T-helper 22 cell (primary cell): ENCODE data around the gene PLEKHA8.
"Not testable (repeated sequence)": the region's sequence is repeated elsewhere in the genome, so short reads cannot be mapped to it uniquely, and the experiment has no call there.

Experiments
- DNase-seq: peaks from one replicate; pipeline ENCODE4 v3.0.0-alpha.2; 2020; ENCODE audit warnings: low read depth

Gene PLEKHA8

DNA sequence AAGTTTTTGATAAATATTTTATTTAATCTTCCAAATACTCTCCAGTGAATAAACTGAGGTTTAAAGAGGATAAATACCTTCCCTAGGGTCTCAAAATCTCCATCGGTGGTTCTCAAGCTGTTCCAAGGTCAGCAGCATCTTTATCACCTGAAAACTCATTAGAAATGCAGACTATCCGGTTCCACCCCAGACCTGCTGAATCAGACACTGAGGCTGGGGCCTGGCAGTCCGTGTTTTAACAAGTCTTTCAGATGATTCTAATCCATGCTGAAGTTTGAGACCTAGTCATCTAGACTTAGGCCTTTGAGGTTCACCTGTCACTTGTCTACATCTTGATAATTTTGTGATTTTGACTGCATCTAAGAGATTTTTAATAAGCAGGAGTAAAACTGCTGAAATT lies 37.5 kb downstream of the PLEKHA8 start:
- DNase-seq, result no peak

DNA sequence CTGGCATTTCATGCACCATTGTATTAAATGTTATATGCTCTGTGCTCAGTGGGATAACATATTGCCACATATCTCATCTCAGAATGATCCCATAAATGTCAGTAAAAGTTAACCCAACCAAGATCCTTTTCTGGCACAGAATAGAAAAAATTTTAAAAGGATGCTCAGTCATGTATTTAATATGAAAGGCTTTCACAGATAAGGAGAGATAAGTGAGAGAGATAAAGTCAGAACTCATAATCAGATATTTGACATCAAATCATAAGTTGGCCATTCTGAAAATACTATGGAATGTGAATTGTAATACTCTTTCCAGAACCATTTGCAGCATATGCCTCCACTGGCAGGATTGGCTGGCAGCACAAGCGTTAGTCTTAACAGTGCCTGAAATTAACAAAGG lies 38.5 kb downstream of the PLEKHA8 start:
- no peak for DNase-seq

DNA sequence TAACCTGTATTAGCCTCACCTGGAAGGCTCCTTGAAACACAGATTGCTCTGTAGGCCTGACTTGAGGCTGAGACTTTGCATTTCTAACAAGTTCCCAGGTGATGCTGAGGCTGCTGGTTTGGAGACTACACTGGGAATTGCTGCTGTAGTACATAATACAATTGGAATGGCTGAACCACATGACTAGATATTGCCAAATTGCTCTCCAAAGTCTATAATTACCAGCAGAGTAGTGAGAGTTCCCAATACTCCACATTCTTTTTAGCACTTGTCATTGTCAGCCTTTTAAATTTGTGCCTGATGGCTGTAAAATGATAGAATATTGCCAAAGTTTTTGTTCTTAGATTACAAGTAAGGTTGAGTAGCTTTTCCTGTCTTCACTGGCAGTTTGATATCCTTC lies 39.9 kb downstream of the PLEKHA8 start:
- no peak for DNase-seq

DNA sequence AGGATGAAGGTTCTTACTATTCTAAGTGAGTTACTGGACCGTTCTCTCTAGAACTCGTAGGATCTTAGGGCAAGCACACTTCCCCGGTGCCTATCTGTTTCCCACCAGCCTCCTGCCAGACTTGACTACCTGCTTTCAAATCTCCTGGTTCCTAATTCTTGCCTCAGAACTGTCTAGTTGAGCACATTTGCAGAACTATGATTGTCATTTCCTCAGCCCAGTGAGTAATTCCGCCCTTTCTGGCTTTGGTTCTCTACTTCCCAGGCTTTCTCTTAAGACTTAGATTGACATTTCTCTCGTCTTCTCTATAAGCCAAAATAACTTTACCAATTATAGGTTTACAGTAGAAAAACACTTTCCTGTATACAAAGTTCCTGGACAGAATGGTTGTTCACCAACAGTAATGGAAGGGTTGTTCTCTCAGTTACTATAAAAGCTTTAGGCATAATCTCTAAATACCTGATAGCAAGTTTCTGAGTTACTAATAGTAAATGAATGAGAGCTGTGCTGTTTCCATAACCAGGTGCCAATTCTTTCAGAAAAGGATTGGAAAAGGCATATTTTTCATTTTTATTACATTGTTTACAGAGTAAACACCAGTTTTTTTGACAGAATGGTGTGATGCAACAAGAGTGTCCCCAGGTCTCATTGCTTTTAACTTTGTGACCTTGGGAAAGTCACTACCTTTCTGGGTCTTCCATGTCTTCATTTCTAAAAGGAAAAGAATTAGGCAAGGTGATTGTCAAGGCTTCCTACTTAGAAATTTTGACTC lies 41.1 kb downstream of the PLEKHA8 start:
- no peak for DNase-seq

DNA sequence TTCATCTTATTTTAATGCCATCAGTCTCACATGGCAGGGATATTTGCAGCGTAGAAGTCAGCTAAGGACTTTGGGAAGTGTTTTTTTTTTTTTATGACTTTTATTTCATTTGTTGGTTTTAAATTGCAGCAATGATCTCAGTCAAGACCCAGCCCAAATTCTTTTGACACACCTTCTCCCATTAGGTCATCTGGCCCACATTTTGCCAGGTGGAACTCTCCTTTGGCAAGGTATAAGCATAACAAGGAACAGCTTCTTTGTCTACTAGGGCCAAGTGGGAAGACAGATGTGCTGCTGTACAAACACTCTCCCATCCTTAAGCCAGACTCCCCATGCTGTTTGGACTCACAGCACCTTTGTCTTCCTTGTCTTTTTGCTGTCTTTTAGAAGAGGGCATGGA lies 41.8 kb downstream of the PLEKHA8 start:
- no peak for DNase-seq

DNA sequence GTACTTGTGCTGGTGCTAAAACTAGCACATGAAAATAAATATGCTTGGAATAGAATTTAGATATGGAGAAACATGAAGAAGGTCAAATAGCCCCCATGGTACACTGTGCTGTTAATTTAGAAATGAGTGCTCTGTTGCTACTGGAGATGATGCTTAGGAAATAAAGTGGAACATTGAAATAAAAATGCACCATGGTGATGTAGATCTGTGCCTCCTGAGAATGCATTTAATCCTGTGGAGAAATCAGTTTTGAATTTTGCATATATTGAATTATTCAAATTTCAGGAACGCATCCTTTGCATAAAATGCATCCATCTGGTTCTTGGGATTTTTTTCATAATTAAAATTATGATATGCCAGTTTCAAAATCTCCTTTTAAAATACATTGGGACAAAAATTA lies 44.5 kb downstream of the PLEKHA8 start:
- no peak for DNase-seq

DNA sequence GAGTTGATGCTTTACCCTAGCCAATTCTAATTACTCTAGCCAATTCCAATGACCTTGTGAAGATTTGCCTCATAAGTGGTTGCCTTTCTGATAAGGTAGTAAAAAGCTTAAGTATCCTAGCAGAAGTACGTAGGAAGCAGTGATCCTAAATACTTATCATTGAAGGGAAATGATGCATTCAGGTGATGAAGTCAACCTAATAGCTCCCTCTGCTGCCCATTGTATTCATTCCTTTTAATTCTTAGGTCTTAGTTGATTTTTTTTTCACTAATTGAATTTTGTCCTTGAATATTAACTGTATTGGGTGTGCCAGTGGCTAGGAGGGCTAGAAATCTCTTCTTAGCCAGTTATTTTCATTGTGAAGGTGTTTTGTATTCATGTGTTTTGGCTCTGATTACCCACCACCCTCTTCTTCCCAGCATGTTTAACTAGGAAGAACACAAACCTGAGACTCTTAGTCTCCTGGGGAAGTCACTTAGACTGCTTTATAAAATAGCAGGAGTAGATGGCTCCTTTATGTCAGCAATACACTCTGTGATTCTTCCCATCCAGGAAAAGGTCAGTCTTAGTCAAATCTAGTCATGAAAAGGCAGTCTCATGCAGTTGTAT lies 46.3 kb downstream of the PLEKHA8 start:
- no peak for DNase-seq

DNA sequence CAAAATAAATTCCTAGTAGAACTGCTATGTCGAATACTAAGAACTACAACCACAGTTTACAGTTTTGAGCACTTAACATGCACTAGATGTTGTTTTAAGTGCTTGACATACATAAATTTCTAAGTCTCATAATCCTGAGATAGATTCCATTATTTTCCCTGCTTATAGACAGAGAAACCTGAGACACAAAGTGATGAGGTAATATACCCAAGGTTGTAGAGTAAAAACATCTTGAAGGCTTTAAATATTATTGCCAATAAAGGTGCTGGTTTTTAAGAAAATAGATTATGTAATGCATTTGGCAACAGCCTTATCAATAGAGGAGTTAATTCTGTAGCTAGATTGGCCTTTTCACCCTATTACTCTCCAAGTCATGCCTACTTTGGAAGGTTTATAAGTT lies 48.2 kb downstream of the PLEKHA8 start:
- DNase-seq, result no peak

DNA sequence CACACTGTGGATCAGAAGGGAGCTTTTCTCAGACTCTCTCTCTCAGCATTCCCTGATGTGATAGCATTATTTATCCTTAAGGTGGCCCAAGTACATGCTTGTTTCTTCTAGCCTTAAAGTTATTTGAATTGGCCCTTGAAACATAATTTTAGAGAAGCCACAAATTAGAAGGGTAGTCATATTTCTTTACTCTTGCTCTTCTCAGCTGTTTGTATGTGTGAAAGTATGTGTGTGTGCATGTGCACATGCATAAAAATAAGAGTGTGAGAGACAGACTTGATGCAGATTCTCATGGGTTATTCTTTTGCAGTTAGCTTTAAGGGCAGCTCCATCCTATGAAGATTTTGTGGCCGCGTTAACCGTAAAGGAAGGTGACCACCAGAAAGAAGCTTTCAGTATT lies 50.1 kb downstream of the PLEKHA8 start:
- DNase-seq, result no peak

DNA sequence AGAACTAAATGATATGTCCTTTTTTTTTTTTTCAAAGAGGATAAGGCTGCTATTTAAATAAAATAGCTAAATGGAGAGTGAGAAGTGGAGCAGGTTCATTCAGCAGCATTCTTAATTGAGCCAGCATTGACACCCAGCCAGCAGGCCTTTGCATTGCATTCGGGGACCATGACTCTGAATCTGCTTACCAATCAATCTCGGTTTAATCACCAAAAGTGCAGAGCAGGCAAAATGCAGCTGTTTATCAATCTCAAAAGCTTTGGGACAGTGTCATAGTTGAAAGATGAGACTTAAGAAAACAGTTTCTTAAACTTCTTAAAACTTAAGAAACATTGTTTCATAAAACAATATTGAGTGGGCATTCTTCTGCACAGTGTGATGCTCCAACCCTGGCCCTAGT lies 51.7 kb downstream of the PLEKHA8 start:
- no peak for DNase-seq

DNA sequence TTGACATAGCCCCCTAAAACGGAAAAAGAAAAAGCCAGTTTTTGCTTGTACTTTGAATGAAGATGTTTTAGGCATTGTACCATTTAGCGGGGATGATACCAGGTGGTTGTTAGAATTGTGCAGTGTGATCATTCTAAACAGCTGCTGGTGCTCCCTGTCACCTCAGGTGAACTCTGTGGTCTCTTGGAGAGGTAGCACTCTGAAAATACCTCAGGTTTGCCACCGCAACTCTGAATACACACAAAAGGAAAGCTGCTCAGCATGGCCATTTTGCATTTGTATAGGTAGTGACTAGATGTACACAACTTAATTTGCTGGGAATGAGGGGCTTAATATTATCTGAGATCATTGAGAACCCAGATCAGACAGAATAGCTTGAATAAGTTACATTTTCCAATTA lies 52.6 kb downstream of the PLEKHA8 start:
- no peak for DNase-seq

DNA sequence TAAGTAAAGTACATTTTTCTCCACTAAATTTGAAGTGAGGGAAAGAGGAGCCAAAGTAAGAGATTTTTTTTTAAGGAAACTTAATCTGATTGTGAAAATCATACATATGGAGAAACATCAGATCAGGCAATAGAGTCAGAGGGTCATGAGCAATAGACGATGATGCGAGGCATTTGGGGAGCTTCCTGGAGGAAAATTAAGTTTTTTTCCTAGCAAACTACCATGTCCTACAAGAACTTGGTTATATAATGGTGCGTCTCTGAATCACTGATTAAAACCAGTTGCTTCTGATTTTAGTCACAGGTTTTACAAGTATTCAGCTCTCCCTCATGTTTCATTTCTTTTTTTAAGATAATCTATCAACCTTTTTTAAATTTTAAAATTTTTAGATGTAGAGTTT lies 54.5 kb downstream of the PLEKHA8 start:
- DNase-seq, result no peak

DNA sequence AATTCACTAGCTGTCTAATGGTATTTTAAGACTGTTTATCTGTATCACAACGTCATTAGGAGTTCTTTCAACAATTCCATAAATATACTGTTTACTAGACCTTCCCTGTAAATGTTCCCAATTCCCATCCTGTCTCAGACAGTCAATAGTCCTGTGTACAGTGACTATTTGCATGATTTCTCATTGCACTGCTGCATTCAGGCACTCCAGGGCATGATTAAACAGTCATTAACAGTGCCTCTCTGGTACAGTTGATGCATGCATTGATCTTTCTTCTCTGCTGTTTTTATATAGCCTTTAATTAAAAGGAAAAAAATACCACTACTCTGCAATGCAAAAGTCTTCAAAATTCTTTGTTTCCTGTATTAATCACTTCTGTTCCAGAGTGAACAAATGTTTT lies 55.1 kb downstream of the PLEKHA8 start:
- no peak for DNase-seq

DNA sequence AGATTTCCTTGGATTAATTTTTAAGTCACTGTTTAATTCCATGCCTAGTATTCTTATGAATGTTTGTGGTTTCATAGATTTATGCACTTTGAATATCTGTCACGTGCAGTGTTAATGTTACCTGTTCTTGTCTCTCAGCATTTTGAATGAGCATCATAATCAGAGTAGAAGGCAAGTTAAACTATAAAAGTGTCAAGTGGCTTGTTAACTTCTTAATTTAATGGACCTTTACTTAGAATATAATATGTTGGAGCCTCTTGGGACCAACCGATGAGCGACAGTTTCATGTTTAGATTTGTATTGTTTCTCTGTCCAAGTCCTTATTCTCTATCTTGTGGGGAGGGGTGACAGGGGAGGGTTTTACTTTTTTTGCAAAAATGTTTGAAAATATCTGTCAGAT lies 56.0 kb downstream of the PLEKHA8 start:
- DNase-seq, result no peak

DNA sequence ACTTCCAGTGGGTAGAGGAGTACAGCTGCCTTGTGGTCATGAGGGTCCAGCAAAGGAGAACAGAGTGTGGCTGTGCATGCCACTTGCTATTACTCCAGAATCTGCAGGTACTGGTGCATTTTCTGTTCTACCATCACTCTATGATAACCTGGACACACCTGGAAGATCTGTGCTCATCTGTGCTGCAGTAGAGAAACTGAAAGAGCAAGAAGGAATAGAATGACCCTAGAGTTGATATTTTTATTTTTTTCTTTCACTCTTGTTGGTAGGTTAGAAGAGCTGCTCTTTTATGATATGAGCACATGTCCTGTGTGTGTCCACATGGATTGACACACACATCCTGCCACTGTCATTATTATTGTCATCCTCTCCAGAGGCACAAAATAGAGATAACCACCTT lies 58.3 kb downstream of the PLEKHA8 start:
- DNase-seq, result no peak

DNA sequence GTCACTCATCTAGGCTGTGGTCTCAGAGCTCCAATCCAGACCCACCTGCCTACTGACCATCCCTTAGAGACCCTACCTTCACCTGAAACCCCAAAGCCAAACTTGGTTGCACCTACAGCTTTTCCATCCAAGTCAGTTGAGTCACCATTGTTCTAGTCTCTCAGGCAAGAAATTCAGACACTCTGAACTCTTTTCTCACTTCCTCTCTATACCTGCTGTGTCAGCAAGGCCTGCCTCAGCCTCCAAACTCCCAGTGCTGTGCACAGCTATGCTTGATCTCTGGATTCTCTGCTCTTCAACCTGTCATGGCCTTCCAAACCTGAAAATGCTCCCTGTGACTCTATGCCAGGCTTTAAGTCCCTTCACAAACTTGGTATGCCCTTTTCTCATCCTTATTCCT lies 59.2 kb downstream of the PLEKHA8 start:
- no peak for DNase-seq

DNA sequence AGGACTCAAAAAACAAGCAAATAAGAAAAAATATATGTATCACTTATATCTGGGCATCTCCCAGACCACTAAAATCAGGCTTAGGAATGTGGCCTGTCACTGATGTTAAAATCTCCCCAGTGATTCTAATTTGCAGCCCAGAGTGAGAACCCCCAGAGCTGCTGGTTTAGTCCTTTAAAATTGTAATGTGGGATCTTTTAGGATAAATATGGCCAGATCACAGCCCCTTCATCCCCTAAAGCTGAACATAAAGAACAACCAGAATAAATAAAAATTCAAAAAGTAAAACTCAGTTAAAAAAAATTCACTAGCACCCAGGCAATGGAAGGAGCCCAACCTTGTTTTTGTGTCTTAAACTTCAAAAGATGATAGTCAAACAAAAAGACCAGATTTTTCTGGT lies 60.1 kb downstream of the PLEKHA8 start:
- no peak for DNase-seq

DNA sequence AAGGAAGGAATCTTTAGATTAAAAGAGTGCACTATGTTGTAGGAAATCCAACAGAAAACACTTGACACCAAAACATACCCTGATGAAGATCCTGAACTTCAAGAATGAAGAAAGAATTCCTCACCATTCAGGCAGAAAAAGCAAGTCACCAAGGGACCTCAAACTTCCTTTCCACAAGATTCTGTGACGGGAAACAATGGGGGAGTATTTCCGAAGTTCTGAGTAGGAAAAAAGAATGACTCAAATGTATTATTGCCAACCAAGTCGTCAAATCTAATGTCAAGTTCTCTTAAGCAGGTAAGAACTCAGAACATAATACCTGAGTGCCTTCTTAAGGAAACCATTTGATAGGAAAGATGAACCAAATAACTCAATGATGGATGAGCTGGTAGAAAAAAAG lies 61.9 kb downstream of the PLEKHA8 start:
- no peak for DNase-seq

DNA sequence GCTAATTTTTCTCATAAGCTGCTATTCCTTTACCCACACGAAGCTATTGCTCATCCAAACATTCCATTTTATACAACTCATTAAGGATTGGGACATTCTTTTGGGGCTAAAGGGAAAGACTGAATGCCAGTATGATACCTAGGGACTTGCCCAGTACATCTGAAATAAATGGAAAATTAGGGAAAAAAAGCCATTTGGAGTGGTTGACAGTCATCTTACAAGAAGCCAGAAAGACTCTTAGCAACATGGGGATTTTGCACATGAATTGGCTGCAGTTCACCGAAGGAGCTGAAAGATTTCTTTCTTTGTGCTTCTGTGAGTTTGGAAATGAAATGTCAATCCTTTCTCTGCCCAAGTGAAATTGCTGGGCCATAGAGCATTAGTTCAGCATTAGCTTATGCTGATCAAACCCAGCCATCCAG lies 63.3 kb downstream of the PLEKHA8 start:
- DNase-seq, result no peak

DNA sequence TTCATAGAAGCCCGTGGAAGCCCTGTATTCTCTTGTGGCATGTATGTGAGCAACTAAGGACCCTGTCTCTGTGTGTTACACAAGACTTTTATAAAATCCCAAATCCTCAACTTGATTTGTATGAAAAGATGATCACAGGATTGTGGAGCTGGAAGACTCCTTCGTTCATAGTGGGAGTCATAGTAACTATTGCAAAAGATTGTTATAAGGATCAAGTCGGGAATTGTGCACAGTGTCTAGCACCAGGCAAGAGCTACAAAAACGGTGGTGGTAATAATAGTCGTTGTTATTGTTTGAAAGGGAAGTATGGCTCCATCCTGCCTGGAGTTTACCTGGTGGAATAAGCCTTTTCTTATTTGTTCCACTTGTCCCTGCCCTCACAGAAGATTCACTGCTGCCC lies 63.8 kb downstream of the PLEKHA8 start:
- DNase-seq, result no peak

DNA sequence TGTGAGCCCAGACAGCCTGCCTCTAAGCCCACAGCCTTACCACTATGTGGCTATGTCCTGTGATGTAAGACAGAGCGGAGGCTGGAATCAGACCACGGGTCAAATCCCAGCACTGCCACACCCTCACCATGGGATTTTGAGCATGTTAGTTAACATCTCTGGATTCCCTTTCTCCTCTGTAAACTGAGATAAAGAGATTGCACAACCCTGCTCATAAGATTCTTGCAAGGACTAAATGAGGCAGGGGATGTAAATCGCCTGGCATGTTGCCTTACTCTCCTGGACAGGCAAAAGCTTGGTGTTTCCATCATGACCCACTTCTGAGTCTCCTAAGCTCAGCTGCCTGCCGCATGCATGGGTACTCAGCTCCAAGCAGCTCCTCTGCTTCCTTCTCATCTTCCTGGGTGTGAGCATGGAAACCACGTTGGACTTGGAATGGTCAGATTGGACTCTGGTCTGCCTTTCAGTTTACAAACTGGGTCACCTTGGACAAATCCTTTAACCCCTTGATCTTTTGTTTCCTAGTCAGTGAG lies 65.3 kb downstream of the PLEKHA8 start:
- DNase-seq, result no peak

DNA sequence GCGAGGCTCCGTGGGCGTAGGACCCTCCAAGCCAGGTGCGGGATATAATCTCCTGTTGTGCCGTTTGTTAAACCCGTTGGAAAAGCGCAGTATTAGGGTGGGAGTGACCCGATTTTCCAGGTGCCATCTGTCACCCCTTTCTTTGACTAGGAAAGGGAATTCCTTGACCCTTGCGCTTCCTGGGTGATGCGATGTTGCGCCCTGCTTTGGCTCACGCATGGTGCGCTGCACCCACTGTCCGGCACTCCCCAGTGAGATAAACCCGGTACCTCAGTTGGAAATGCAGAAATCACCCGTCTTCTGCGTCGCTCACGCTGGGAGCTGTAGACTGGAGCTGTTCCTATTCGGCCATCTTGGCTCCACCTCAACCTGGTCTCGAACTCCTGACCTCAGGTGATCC lies 70.4 kb downstream of the PLEKHA8 start:
- not testable (repeated sequence) for DNase-seq

DNA sequence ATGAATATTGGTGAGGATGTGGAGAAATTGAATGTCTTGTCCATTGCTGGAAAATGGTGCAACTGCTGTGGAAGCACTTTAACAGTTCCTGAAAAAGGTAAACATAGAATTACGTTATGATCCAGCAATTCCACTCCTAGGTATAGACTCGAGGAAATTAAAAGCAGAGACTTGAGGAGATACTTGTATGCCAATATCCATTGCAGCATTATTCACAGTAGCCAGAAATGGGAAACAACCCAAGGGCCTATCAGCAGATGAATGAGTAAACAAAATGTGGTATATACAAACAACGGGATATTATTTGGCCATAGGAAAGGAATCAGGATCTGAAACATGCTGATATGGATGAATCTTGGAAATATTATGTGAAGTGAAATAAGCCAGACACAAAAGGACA lies 74.1 kb downstream of the PLEKHA8 start:
- no peak for DNase-seq

DNA sequence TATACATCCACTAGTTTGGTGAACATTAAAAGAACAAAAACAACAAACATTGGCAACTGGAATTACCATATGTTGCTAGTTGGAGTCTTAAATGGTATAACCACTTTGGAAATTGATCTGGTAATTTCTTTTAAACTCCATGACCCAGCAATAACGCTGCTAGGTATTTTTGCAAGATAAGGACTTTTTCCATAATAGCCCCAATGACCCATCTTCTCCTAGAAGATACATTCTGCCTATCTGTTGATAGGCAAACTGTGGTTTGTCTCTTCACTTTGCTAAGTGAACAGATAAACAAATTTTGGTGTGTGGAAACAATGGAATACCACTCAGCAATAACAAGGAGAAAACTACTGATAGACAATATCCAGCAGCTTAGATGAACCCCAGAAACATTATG lies 75.9 kb downstream of the PLEKHA8 start:
- DNase-seq, result no peak
